Activated CD4-positive, alpha-beta T cell treated with anti-CD3 and anti-CD28 coated beads, Interleukin-2, Interleukin-4, amounts not matched to agents 100 ng/mL and 50 ng/mL, durations not matched to agents 16 hours and 8 hours (primary cell): Measurements from ENCODE around the gene MACROH2A2.
"Not testable (repeated sequence)": the region's sequence is repeated elsewhere in the genome, so short reads cannot be mapped to it uniquely, and the experiment has no call there.

Source experiments
- DNase-seq: peaks from one replicate; pipeline ENCODE4 v3.0.0-alpha.2; 2020; ENCODE audit warnings: low spot score

MACROH2A2 gene

GRCh38 chr10:70158113-70158512, 105.5 kb downstream of the MACROH2A2 start:
- DNase-seq = no peak

- not testable (repeated sequence) for DNase-seq
Measured at GRCh38 chr10:70159366-70159765, 106.7 kb downstream of the MACROH2A2 start.

- DNase-seq = no peak
Measured at GRCh38 chr10:70160798-70161197, 108.2 kb downstream of the MACROH2A2 start.
